GM12878 (cell line): ENCODE results near the gene HLA-DPB1. TPM values are rescaled to one million over a fixed set of nuclear protein-coding genes. Genes with fewer than 3 reads are reported as not detected.

Experiments used
- BHLHE40 ChIP-seq, 2 experiments: fragments of 450-650 bp in 1 of 2; IDR thresholded peaks; 2 replicates each; pipeline ENCODE4 v1.6.1; 2011 to 2017; ENCODE audit warnings: low read depth in 2 of 2, borderline replicate concordance in 1 of 2, improper control_type of control experiment in 1 of 2, low read length in 1 of 2, mild to moderate bottlenecking in 1 of 2
- CREB1 ChIP-seq: IDR thresholded peaks from 2 replicates; pipeline ENCODE4 v1.6.1; 2012; ENCODE audit warnings: low read depth, mild to moderate bottlenecking, inconsistent platforms
- IKZF2 ChIP-seq, 2 experiments: fragments of 450-650 bp; IDR thresholded peaks; 2 replicates each; pipeline ENCODE4 v1.6.1; 2017; ENCODE audit warnings: mild to moderate bottlenecking in 2 of 2, moderate library complexity in 2 of 2
- IRF5 ChIP-seq: fragments of 450-650 bp; IDR thresholded peaks from 2 replicates; pipeline ENCODE4 v1.6.1; 2017; ENCODE audit warnings: borderline replicate concordance
- NBN ChIP-seq: fragments of 450-650 bp; IDR thresholded peaks from 2 replicates; pipeline ENCODE4 v1.6.1; 2016
- POLR2A ChIP-seq: IDR thresholded peaks from 2 replicates; pipeline ENCODE4 v1.6.1; 2011; ENCODE audit warnings: low read depth, mild to moderate bottlenecking, low read length
- POU2F2 ChIP-seq: IDR thresholded peaks from 3 replicates; pipeline ENCODE4 v1.6.1; 2011; ENCODE audit warnings: low read depth, mild to moderate bottlenecking, low read length, borderline replicate concordance
- PRDM15 ChIP-seq: fragments of 450-650 bp; formaldehyde crosslinking; IDR thresholded peaks from 2 replicates; pipeline ENCODE4 v1.4.0; 2020; ENCODE audit warnings: mild to moderate bottlenecking, moderate library complexity
- RCOR1 ChIP-seq: conservative IDR thresholded peaks from 2 replicates; pipeline ENCODE4 v1.6.1; 2012; ENCODE audit warnings: low read depth, low read length, improper control_type of control experiment
- RELB ChIP-seq: fragments of 450-650 bp; IDR thresholded peaks from 2 replicates; pipeline ENCODE4 v1.6.1; 2017; ENCODE audit warnings: low read depth, mild to moderate bottlenecking, moderate library complexity
- REST ChIP-seq: IDR thresholded peaks from 2 replicates; pipeline ENCODE4 v1.6.1; 2012; ENCODE audit warnings: mild to moderate bottlenecking, low read depth, low read length
- RUNX3 ChIP-seq: IDR thresholded peaks from 2 replicates; pipeline ENCODE4 v1.6.1; 2012; ENCODE audit warnings: low read length, inconsistent platforms
- ZNF24 ChIP-seq: fragments of 450-650 bp; IDR thresholded peaks from 2 replicates; pipeline ENCODE4 v1.6.1; 2017; ENCODE audit warnings: antibody characterized with exemption, mild to moderate bottlenecking
- polyA plus RNA-seq, 11 experiments: library from polyadenylated mRNA; depleted of rRNA in 4 of 11; unstranded in 6 of 11; stranded (reverse) in 5 of 11; fragments of >200 nt; fragmentation: Nextera tagmentation in 4 of 11; fragmentation: Illumina TruSeq in 1 of 11; extraction: Ambion mirVana in 4 of 11; extraction: Trizol in 1 of 11; gene quantifications; 1 replicate in 1 of 11; 2 replicates in 10 of 11; pipeline versions ENCODE4 v1.2.1 to v1.2.3, GENCODE V29; 2011 to 2016; ENCODE audit warnings: inconsistent platforms in 2 of 11, missing spikeins in 2 of 11, low read depth in 1 of 11
- total RNA-seq, 4 experiments: library from RNA; depleted of rRNA in 3 of 4; stranded (reverse); fragments of >200 nt in 3 of 4; fragmentation: Illumina TruSeq in 1 of 4; extraction: Trizol in 1 of 4; gene quantifications; 2 replicates each; pipeline versions ENCODE4 v1.2.1 to v1.2.3, GENCODE V29; 2013 to 2021
- TF ChIP-seq, protein P1 (sequence below): fragments of 450-650 bp; IDR thresholded peaks from 2 replicates; pipeline ENCODE4 v1.6.1; 2016; ENCODE audit warnings: mild to moderate bottlenecking, moderate library complexity, borderline replicate concordance

HLA-DPB1 gene
- total and polyA plus RNA-seq, 10 of the 15 experiments (the other 5 are each of a cell fraction or from before 2014, with no cell fraction given) = 101 to 675 (median 352) TPM

GRCh38 chr6:33040157-33040556 lies 35.6 kb upstream of the HLA-DPB1 start (continued):
- TF ChIP-seq, protein P1, sequence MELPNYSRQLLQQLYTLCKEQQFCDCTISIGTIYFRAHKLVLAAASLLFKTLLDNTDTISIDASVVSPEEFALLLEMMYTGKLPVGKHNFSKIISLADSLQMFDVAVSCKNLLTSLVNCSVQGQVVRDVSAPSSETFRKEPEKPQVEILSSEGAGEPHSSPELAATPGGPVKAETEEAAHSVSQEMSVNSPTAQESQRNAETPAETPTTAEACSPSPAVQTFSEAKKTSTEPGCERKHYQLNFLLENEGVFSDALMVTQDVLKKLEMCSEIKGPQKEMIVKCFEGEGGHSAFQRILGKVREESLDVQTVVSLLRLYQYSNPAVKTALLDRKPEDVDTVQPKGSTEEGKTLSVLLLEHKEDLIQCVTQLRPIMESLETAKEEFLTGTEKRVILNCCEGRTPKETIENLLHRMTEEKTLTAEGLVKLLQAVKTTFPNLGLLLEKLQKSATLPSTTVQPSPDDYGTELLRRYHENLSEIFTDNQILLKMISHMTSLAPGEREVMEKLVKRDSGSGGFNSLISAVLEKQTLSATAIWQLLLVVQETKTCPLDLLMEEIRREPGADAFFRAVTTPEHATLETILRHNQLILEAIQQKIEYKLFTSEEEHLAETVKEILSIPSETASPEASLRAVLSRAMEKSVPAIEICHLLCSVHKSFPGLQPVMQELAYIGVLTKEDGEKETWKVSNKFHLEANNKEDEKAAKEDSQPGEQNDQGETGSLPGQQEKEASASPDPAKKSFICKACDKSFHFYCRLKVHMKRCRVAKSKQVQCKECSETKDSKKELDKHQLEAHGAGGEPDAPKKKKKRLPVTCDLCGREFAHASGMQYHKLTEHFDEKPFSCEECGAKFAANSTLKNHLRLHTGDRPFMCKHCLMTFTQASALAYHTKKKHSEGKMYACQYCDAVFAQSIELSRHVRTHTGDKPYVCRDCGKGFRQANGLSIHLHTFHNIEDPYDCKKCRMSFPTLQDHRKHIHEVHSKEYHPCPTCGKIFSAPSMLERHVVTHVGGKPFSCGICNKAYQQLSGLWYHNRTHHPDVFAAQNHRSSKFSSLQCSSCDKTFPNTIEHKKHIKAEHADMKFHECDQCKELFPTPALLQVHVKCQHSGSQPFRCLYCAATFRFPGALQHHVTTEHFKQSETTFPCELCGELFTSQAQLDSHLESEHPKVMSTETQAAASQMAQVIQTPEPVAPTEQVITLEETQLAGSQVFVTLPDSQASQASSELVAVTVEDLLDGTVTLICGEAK = no peak
- TF ChIP-seq NBN (peak; percentile 45; the same call in 1 of the 2 replicates), RUNX3 (peak; percentile 93), CREB1 (peak; percentile 32; the same call in 1 of the 2 replicates), POLR2A (no peak), IKZF2 (IDR thresholded peaks at IDR 0.05) (peak in 1 of 2 experiments; percentile 45; a peak in 2 of 4 replicates), IRF5 (no peak), REST (no peak), POU2F2 (peak; percentile 95), BHLHE40 (IDR thresholded peaks at IDR 0.05; ENCODE audit: borderline replicate concordance in 1 of 2, low read depth in 2 of 2, low read length in 1 of 2) (peak in 1 of 2 experiments; percentile 43; a peak in 1 of 4 replicates), PRDM15 (CRISPR knock-in tag) (no peak), RELB (no peak), ZNF24 (0 out of 2 replicates have a peak, but pooled peaks have one; percentile 19), RCOR1 (no peak)
